RWPE1 (cell line): ENCODE measurements around the gene GSC2.

Source experiments
- CTCF ChIA-PET: fragments of 350-600 bp; sonication (Branson Sonifier 250); formaldehyde crosslinking; extraction: SDS; loops from one replicate; lab custom pipeline; 2021; lab: Yijun Ruan, JAX
- POLR2A ChIA-PET: fragments of 400-600 bp; formaldehyde crosslinking; extraction: SDS; loops from one replicate; lab custom pipeline; 2020; ENCODE audit warnings: antibody characterized with exemption; ENCODE audit not compliant: low non-redundant PET; lab: Yijun Ruan, JAX
- DNase-seq: peaks from one replicate; pipeline ENCODE4 v3.0.0; 2012; ENCODE audit warnings: low spot score
- H3K27ac ChIP-seq: fragments of 450-650 bp; 2 replicates; pipeline ENCODE4 v1.5.1; 2017
- CTCF ChIP-seq: fragments of 450-650 bp; conservative IDR thresholded peaks from 2 replicates; pipeline ENCODE4 v1.5.1; 2017; ENCODE audit warnings: low read depth, mild to moderate bottlenecking

Gene GSC2

GRCh38 chr22:19139001-19139356, 11.1 kb downstream of the GSC2 start:
- ChIA-PET CTCF (no interaction called here), POLR2A (no interaction called here)
- 0 out of 2 replicates have a peak overlapping the region, but pooled peaks have one; percentile 5 for H3K27ac ChIP-seq
- no peak for DNase-seq
- no peak for TF ChIP-seq CTCF

GRCh38 chr22:19138217-19139000, 11.7 kb downstream of the GSC2 start:
- ChIA-PET POLR2A (no interaction called here), CTCF (no interaction called here)
- peak overlapping the region; percentile 5; the same call in 1 of the 2 replicates for H3K27ac ChIP-seq
- TF ChIP-seq CTCF, result no peak
- no peak for DNase-seq

GRCh38 chr22:19137384-19138216, 12.5 kb downstream of the GSC2 start:
- H3K27ac ChIP-seq, result peak overlapping the region; percentile 5; the same call in 1 of the 2 replicates
- DNase-seq, result no peak
- ChIA-PET CTCF (no interaction called here), POLR2A (no interaction called here)
- TF ChIP-seq CTCF, result no peak

GRCh38 chr22:19136915-19137314, 13.2 kb downstream of the GSC2 start:
- CTCF ChIA-PET, result no interaction called here
- POLR2A ChIA-PET, result no interaction called here
- TF ChIP-seq CTCF, result no peak
- H3K27ac ChIP-seq, result no peak overlapping the region; the same call in 1 of the 2 replicates
- DNase-seq, result no peak

- ChIA-PET CTCF (interaction anchor here (0.6 to 0.7 kb wide), 2 partner anchors 9 to 227 kb away, joined by 3 to 4 read pairs; partner anchors contain the start of gene ESS2), POLR2A (no interaction called here)
- TF ChIP-seq CTCF, result no peak
- no peak for DNase-seq
- no peak overlapping the region for H3K27ac ChIP-seq
These were observed 15.2 kb downstream of the GSC2 start for GRCh38 chr22:19134874-19135273.

GRCh38 chr22:19134176-19134831, 15.8 kb downstream of the GSC2 start:
- no peak overlapping the region for H3K27ac ChIP-seq
- POLR2A ChIA-PET, result no interaction called here
- CTCF ChIA-PET, result interaction anchor here (0.7 kb wide), 1 partner anchor 10 kb away, joined by 4 read pairs; the partner anchor contains the start of gene ESS2
- no peak for DNase-seq
- TF ChIP-seq CTCF, result no peak
